Ramos (cell line): ENCODE data around the gene PODXL2.

Source experiments
- in situ Hi-C: fragments of 300-500 bp; cut with MboI; formaldehyde crosslinking; loops from one replicate; pipeline ENCODE4 v1.14.3; 2022; ENCODE audit warnings: low sequenced_read_pairs; ENCODE audit not compliant: unreplicated experiment

Gene PODXL2

DNA sequence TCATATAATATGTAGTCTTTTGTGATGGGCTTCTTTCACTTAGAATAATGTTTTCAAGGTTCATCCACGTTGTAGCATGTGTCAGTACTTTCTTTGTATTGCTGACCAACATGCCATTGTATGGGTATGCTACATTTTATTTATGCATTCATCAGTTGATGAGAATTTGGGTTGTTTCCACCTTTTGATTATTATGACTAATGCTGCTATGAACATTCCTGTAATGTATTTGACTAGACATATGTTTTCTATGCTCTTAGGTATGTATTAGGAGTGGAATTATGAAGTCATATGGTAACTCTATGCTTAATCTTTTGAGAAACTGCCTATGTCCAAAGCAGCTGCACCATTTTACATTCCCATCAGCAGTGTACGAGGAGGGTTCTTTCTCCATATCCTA is 3.2 kb upstream of the PODXL2 start:
- in situ Hi-C loops: no loop called here

DNA sequence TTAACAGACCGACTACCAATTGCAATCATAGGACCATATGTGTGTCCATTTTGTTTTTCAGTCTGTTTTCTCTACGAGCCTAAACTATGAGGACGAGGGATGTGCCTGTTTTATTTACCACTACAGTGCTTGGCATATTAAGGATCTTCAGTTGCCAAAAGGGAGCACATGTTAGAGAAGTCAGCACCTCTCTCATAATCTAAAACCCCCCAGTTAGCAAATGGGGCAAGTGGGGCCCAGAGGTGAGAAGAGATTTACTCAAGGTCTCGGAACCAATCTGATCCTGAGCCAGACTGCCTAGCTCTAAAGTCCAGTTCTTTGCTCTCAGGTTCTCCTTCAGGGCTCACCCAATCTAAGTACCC is 578 bp upstream of the PODXL2 start:
- in situ Hi-C loops: no loop called here

DNA sequence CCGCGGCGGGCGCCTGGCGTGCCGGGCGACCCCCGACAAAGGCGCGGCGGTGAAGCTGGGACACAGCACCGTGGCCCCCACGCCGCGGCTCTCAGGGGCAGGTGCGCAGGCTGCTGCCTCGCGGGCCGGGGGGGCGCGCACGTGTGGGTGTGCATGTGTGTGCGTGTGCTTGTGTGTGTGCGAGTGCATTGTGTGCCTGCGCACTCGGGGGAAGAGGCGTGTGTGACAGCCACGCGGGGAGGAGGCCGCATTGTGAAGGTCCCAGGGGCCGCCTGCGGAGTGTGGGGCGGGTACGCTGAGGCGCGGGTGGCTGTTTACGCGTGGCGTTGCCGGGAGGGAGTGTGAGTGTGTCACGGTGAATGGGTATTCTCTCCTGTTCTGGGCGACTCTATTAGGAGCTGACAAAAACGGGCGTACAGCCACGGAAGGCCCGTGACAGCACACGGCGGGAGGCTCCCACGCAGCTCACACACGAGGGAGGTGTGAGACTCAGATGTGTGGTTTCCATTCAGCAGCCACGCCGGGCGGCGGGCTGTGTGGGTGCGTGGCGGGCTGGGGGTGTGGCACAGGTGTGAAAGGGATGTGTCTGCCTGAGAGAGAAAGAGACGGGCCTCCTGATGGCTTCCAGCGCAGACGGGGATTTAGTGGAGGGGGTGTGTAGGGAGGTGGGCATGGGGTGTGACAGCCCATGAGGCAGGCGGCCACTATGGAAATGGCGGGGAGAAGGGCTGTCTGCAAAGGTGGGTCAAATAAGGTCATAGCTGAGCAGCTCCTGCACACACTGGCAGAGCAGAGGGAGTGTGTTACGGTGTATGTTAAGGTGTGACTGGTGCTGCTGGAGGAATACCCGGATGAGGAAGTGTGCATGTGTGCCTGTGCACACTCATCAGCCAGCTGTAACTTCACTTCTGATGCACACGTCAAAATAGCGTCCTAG is 750 bp downstream of the PODXL2 start:
- in situ Hi-C loops: no loop called here

DNA sequence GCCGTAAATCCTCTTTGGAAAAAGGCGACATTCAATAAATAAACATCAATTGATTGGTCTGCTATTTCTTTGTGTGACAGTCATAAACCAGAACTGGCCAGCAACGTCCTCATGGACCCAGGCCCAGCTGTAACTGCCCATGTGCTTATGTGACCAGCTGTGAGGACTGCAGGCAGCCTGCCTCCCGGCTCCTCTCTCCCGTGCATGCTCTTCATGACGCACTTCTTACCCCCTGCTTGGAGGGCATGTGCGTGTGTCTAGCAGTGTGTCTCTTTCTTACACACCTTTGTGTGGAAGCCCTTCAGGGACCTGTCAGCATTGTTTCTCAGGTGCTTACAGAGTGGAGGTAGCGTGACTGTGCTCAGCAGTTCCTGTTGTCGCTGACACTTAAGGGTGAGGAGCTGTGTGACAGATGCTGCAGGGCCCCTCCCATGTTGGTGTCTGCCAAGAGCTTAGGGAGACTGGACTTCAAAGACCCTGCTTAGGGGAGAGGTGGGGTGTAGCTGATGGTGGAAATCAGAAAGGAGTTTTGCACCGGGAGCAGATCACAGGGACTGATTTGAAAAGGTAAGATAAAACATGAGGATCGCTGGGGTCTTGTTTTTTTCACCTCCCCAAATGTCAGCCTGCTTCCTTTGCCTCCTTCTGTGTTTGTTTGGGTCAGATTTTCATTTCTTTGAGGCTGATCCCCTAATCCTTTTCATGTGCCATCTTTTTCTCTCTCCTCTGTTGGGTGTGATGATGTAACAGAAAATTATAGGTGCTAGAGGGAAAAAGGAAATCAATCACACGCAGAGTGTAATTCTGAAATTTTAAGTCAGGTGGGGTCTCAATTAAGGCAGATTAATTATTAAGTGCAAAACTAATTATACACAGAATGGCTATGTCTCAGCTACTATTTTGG is 2.1 kb downstream of the PODXL2 start:
- in situ Hi-C loops: no loop called here

DNA sequence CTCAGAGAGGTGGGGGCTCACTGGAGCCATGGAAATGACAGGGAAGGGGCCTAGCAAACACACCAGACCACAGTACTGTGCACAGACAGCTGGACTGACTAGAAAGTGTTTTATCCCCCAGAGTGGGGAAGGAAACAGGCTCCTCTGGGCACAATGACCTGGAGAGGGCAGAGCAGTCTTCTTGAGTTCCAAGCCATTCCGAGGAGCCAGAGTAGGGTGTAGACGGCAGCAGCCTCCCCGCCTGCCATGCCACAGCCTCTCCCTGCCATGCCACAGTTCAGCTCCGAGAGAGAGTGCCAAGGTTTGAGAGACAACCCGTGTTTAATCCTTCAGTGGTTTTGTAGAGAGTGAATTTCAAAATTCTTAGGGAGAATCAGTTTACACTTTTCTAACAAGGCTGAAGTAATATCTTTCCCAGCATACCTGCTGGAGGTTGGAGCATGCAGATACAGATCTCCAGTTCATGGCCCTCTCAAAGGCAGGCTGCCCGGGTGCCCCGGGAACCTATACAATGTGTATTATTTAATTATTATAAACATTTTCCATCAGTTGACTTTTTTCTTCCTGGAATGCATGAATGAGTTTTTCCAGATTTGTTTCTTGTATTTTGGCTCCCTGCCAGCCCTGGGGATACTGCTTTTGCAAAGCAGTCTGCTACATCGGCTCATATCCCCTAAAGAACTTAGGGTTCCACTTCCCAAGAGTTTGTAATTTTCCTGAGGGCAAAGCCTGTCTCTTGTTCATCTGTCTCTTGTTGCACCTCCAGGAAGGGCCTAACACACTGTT is 3.2 kb downstream of the PODXL2 start:
- in situ Hi-C loops: no loop called here

DNA sequence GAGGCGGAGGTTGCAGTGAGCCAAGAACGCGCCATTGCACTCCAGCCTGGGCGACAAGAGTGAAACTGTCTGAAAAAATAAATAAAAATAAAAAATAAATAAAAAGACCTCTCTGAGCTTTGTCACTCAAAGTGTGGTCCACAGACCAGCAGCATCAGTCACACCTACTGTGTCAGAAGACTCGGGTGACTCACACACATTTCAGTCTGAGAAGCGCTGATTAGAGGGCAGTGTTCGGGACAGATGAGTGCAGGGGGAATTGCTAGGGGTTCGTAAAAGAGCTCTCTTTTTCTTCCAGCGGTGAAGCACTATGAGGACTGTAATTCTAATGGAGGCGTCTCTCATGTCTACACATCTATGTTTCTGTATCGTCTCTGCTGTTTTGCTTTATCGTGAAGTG is 5.7 kb downstream of the PODXL2 start:
- in situ Hi-C loops: no loop called here

DNA sequence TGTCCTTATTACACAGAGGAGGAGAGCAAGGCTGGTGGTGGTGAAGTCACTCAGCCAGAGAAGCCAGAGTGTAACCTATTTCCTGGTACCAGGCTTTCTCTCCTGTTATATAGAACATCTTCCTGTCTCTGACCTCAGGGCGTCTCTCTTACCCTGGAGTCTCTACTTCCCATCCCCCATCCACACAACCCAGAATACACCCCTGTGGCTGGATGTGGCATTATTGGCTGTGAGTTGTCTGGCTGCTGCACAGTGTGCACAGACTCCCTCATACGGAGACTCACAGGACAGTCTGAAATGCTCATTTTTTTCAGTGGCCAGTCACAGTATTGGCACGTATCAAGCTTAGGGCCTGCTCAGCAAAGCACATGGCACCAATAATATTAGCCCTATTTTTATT is 8.6 kb downstream of the PODXL2 start:
- in situ Hi-C loops: no loop called here

DNA sequence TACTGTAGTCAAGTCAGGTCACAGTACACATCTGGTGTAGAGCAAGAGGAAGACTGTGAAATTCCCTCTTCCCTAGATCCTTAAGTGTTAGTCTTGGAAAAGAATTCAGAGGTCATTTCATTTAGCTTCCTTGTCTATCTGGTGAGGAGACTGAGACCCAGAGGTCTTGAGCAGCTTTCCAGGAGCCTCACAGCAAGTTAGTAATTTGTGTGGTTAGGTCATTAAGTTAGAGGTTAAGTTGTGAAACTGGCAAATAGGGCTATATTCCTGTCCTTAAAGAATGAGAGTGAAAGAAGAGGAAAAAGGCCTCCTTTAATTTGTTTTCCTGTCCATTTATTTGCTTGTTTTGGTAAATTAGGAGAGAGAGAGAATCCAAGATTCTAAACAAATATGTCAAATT is 9.0 kb downstream of the PODXL2 start:
- in situ Hi-C loops: no loop called here

DNA sequence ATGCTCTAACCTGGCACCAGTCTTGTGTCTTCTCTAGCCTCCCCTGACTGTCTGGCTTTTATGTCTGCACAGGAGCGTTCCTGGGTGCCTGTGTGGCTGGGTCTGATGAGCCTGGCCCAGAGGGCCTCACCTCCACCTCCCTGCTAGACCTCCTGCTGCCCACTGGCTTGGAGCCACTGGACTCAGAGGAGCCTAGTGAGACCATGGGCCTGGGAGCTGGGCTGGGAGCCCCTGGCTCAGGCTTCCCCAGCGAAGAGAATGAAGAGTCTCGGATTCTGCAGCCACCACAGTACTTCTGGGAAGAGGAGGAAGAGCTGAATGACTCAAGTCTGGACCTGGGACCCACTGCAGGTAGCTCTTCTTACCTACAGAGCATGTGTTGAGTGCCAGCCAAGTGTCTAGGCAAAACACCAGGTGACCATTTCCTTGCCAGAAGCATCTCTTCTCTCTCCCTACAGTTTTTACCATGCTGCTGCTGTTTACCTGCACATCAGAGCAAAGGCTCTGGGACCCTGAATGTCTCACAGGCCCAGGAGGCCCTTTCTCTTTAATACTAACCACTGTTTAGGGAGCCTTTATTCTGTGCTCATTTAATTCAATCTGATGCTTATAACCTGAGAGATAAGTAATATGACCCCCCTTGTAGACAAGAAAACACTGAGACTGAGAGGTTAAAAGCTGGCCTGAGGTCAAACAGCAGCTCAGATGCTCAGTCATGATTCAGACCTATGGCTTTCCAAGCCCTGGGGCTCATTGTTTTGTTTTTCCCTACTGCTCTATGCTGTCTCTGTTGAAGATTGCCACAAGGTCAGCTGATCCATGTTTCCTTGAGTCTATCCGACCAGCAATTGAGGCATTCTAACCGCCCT is 10.4 kb downstream of the PODXL2 start:
- in situ Hi-C loops: no loop called here

DNA sequence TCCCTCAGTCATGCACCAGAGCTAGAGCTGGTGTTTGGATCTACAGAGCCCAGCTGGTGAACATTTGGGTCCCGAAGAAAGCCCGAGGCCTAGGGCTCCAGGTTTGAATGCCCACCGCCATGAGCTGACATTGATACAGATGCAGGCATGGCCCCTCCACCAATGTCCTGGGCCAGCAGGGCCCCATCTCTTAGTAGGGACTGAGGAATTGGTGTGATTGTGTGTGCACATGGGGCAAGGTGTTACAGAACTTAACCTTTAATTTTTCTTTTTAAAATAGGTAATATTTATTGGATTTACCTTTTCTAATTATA is 11.0 kb downstream of the PODXL2 start:
- in situ Hi-C loops: no loop called here

DNA sequence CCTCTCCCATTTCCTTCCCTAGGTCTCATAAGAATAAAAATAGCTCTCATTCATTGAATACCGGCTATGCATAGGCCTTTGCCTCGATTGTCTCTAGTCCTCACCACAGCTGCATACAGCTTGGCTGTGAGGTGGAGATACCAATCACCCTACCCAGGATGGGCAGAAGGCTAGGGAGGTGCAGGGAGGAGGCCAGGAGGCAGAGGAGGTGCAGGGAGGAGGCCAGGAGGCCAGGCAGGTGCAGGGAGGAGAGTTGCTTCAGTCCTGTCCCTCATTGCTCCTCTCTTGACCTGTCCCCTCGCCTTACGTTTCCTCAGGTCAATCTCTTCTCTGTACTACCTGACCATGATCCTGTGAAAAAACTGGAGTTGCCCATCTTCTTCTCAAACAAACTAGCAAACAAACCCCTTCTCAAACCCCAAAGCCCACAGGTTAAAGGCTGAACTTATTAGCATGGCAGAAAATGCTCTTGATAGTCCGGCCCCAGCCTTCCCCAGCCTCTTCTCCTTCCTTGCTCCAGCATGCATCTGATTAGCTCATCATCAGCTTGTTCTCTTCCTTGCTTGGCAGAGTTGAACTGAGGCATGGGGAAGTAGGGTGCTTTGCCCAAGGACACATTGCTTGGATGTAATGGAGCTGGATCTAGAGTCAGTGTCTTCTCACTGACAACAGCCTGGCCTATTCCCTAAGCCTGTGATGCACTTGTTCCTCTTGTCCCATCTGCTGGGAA is 15.8 kb downstream of the PODXL2 start:
- in situ Hi-C loops: no loop called here

DNA sequence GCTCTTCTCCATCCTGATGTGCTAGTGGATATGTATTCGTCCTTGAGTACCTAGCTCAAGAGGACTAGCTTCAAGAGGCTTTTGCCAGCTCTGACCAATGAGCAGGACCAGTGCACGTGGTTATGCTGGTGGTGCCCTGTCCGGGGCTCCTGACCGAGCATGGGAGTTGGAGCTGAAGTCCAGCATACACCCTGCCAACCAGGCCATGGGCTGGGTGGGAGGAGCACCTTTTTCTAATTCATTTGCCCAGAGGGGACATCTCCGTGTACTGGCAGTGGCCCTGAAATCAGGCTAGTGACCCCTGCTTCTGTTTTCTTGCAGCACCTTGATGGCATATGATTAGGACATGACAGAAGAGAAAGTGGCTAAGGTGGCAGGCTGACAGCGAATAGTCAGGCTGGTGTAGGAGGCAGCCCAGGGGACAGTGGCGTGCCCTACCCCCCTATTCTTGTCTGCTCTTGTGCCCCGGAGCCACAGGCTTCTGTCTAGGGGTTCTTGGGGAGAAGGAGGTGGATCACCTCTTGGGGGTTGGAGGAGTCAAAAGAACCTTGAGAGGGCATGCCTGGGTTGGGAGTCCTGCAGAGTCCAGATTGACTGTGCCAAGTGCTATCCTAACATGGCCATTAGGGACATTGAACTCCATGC is 16.5 kb downstream of the PODXL2 start:
- in situ Hi-C loops: no loop called here

DNA sequence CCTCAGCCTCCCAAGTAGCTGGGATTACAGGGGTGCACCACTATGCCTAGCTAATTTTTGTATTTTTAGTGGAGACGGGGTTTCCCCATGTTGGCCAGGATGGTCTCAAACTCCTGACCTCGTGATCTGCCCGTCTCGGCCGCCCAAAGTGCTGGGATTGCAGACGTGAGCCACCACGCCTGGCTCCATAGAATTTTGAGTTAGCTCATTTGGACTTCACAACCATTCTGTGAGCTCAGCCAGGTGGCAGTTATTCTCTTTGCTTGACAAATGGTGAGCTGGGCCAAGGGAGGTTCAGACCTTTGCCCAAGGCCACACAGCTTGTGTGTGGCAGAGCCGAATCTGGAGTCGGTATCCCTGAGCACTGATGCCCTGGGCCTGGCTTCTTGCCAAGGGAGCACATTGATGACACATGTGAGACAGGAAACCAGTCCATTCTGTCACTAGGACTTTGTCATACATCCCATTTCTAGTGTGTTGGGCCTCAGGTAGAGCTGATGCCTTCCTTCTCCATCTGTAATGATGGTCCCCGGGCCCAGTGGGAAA is 17.6 kb downstream of the PODXL2 start:
- in situ Hi-C loops: no loop called here

DNA sequence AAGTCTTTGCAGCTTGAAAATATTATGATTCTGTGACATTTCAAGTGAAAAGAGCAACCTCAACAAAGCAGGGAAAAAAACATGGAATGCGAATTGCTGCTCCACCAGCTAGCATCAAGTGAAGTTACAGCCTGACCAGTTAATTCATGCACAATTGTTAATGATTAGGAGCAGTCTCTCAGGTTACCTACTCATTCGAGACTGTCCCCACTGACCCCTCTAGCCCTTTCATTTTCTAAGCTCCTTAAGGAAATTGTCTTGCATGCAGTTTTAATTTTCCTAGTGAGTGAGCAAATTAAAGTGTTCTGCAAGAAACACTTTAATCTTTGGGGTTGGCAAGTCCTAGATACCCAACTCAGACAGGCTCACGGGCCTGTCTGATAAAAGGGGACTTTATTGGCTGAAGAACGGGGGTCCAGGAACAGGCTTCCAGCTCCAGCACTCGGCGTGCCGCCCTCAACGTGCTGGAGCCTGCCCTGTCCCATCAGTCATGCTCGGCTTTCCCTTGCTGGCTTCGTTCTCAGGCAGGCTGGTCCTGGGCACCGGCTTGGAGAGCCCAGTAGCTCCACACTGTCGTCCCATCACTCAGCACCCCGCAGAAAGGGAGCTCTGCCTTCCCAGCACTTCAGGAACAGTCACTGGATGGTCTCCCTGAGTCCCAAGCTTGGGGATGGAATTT is 18.3 kb downstream of the PODXL2 start:
- in situ Hi-C loops: no loop called here

DNA sequence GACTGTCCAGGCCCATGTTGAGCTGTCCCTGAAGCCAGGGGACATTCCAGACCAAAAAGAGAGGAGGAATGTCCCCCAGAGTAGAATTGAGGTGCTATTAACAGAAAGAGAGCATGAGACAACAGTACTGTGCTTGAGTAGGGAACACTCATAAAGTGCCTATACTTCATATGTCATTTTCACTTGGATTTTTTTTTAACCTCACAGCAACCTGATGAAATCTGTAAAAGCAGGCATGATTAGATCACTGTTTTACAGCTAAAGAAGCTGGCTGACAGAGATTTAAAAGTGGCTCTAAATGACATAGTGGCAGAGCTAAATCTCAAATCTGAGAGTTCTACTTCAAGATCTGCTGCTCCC is 18.8 kb downstream of the PODXL2 start:
- in situ Hi-C loops: no loop called here

DNA sequence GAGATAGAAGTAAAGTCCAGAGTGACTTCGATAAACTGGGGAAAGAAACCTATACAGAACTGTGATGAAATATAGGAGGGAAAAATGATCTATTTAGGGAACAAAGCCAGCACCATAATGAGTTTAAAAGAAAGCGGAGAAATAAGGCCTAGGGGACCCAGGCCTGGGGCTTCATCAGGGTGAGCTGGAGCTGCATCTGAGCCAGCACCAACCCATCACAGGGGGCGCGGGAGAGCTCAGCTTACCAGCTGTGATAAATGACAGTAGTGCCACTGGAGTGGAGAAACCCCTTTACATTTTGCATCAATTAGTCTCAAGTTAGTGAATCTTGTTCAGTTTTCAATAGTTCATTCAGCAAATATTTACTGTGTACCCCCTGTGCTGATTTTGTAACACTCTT is 21.3 kb downstream of the PODXL2 start:
- in situ Hi-C loops: no loop called here

DNA sequence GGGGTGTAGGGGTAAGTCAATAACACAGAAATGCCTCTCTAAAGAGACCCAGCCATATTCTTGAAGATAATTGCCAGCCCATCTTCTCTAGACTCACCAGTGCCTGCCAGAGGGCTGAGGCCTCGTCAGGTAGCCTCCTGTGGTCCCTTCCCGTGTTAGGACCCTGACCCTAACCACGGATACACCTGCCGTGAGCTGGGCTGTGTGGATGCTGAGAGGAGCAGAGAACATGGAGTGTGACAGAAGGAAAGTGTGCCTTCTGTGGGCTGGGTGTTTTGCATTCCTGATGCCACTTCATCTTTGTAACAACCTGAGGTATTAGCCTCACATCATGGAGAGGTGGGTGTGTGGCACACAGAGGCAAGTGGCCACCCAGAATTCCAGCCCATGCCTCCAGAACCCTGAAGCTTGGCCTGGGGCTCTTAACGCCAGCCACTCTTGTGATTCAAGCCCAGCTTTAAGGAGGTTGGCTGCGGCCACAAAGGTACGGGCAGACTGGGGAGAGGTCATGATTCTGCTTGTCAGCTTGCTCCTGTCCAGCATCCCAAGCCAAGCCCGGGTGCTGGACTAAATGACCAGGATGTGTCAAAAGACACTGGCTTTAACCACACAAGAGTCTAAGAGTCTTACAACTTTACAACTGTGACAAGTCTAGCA is 22.7 kb downstream of the PODXL2 start:
- in situ Hi-C loops: no loop called here
